Measurements from ENCODE around the gene ZNF77.
A peak's percentile ranks its signal among the peaks of the same experiment; 100 is the strongest.
"Not testable (repeated sequence)": the region's sequence is repeated elsewhere in the genome, so short reads cannot be mapped to it uniquely, and the experiment has no call there.

Gene ZNF77

GRCh38 chr19:2912306-2912705 is 32.5 kb downstream of the ZNF77 start:
- DNase-seq = peak in 1 of 2 experiments; percentile 31

DNA sequence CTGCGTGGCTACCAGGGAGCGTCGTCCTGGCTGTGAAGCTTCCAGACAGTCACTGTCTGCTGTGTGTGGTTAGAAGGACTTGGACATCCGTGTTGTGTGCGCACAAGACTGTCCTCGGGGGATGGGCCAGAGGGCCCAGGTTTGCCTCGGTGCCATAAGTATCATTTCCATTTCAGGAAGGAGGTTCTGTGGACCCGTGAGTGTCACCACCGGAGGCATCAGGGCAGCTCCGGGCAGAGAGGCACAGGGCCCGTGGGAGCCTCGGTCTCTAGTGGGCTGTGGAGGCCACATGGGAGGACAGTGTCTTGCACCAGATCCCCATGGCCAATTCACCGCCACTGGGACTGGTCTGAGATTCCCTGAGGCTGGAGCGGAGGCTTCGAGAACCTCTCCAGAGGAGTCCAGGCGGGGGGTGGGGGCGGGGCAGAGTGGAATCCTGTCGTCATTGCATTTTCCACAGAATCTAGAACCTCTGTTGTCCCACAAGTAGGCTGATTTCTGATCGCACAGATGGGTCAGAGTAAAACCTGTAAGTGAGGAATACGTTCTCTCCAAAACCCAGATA is 38.1 kb downstream of the ZNF77 start:
- no peak for DNase-seq

DNA sequence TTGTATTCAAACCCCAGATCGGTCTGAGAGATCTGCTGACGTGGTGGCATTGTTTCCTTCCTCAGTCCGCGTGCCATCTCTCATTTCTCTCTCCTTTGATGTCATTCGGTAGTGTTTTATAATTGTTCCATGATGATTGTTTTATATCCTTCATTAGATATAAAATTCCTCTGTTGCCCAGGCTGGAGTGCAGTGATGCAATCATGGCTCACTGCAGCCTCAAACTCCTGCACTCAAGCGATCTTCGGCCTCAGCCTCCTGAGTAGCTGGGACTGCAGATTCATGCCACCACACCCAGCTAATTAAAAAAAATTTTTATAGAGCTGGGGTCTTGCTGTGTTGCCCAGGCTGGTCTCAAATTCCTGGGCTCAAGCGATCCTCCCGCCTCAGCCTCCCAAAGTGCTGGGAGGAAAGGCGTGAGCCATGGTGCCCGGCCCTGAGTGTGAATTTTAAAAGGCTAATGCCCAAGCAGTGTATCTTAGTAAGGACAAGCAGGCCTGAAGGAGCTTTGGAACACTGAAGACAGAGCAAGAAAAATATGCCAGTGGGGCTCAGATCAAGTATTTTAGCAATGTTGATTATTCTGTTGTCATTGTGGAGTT is 38.8 kb downstream of the ZNF77 start:
- DNase-seq = no peak

DNA sequence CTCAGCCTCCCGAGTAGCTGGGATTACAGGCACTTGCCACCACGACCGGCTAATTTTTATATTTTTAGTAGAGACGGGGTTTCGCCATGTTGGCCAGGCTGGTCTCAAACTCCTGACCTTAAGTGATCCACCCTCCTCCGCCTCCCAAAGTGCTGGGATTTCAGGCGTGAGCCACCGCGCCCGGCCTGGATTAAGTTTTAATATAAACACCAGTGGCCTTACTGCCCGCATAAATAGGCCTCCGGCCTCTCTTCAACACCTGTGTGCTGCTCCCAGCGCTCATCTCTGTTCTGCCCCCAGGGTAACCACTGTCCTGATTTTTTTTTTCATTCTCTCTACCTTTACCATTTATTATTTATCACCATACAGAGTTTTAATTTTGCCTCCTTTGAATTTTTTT is 41.4 kb downstream of the ZNF77 start:
- DNase-seq = not testable (repeated sequence)

DNA sequence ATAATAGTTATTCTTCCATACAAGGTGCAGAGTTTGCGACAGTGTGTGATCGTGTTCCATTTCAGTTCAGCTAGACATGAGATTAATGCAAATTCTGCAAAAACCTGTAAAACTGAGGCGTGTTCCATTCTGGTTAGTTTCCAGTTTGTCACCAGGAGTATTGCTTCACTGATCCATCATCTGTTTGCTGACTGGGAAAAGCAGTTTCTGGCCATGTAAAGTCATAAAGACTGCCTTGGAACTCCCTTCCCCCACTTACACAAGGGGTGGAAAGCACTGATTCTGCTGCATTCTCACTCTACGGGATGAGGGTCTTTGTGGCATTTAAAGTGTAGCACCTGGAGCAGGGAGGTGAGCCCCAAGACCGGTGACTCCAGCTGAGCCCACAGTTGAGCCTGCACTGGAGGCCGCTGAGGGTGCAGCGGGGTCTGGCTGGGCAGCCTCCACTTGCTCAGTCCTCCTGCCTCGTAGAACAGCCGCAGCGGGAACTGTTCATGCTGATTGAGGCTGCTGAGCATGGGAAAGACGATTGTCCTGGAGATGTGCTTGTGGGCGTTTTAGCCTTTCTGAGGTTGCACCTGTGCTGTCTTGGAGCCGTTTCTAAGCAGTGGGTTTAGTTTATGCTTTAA is 42.1 kb downstream of the ZNF77 start:
- DNase-seq = no peak

- DNase-seq = peak; percentile 99 to 100
Observed at GRCh38 chr19:2900296-2901252, 44.2 kb downstream of the ZNF77 start, which contains the start of gene ZNF57. TSS of gene ZNF57 (plus strand) at chr19:2900928. CDS start at chr19:2901046, 118 bp downstream.

DNA sequence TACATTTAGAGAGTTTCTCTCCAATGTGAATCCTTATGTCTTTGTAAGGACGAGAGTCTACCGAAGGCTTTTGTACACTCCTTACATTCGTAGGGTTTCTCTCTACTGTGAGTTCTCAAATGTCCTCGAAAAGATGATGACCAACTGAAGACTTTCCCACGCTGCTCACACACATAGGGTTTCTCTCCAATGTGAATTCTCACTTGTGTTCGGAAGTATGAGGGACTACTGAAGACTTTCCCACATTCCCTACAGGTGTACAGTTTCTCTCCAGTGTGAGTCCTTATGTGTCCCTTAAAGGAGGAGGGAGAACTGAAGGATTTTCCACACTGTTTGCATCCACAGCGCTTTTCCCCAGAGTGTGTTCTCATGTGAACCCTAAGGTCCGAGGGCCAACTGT is 48.1 kb downstream of the ZNF77 start:
- no peak for DNase-seq

- not testable (repeated sequence) for DNase-seq
Observed at GRCh38 chr19:2890531-2890930, 54.2 kb downstream of the ZNF77 start.

DNA sequence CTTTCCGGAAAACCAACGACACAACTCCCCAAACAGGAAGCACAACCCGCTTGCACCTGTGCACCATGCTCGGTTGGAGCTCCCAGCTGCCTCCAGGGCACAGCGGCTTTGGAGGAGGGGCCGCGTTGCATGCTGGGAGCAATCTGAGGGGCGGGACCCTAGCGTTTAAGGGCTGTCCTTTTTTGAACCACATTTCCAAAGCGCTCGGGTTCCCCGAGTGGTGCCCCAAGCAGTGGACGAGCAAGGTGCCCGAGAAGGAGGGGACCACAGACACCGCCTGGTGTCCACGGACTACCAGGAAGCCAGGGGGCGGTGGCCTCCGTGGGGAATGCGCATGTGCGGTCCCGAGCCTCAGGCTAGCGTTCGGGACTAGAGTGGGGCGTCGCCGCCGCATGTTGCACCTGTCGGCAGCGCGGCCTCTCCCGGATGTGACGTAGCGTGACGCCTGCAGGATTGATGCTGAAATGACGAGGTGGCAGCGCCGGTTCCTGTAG is 56.0 kb downstream of the ZNF77 start:
- DNase-seq = peak; percentile 39 to 58

DNA sequence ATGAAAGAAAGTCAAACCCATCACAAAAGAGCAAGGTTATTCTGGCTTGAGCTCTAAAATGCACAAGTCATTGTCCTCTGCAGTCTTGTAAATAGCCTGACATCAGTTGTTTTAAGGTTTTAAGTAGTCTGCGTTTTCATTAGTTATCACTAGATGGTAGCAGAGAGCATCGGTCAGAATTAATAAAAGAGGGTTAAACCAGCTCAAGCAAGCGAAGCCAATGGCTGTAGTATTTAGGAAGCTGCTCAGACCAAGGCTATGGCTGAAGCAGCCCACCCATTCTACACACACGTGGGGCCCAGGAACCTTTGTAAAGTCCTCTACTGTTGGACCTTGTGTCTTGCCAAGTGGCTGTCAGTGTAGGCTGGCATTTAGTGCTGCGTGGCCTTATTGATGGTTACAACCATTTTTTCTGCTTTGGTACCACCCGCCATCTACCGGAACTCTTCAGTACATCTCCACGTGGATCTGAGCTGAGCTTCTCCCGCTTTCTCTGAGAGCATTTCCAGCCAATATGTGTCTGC is 57.3 kb downstream of the ZNF77 start:
- DNase-seq = peak in 1 of 2 experiments; percentile 12

DNA sequence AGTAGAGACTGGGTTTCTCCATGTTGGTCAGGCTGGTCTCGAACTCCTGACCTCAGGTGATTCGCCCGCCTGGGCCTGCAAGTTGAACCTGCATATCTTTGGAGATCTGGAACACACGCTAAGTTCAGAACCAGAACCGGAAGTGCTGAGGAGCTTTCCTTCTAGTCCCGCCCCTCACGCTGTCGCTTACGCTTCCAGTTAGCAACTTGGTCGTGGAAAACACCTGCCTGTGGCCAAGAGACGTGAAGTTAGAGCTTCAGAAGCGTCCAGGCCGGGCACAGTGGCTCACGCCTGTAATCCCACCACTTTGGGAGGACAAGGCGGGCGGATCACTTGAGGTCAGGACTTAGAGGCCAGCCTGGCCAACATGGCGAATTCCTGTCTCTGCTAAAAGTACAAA is 59.0 kb downstream of the ZNF77 start:
- DNase-seq = no peak

DNA sequence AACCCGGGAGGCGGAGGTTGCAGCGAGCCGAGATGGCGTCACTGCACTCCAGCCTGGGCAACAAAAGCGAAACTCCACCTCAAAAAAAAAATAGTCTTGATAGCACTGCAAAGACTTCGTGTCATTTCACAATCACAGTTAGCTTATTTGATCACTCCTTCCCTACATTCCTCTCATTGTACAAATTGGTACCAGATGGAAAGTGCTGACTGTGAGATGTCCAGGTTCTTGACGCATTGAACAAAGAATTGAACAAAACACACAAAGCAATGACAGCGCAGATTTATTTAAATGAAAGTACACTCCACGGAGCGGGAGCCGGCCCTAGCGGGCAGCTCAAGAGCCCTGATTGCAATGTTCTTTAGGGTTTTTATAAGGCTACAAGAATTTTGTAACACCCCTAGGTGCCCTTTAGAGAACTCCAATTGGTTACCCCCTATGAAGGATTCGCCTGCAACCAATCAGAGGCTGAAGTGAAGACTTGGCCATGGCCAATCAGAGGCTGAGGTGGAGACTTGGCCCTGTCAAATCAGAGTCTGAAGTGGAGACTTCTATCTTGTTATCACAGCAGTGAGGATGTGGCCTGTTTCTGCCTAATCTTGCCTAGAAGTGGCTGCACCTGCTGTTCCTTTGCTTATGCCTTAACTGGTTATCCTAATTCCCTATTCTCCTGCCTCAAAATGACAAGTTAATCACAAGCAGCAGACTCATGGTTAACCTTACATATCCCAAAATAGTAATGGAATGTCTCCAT is 60.9 kb downstream of the ZNF77 start:
- no peak for DNase-seq
